Activated CD8-positive, alpha-beta memory T cell treated with anti-CD3 and anti-CD28 coated beads, Interleukin-2, amount 10 ng/mL, durations not matched to agents 7 days and 5 days (primary cell): Measurements from ENCODE around the gene VPS4A. TPM values are rescaled to one million over a fixed set of nuclear protein-coding genes. Genes with fewer than 3 reads are reported as not detected.
"Not testable (repeated sequence)": the region's sequence is repeated elsewhere in the genome, so short reads cannot be mapped to it uniquely, and the experiment has no call there.

Experiments
- ATAC-seq: fragments of 150-1000 bp; cut with Tn5 transposase; one replicate; pipeline ENCODE4 v1.10.0; 2021; ENCODE audit warnings: moderate library complexity
- CTCF ChIA-PET: fragments of 350-600 bp; sonication (Branson Sonifier 250); formaldehyde crosslinking; loops from one replicate; lab custom pipeline; 2021; ENCODE audit warnings: antibody characterized with exemption; lab: Charles Lee
- DNase-seq: peaks from one replicate; pipeline ENCODE4 v3.0.0-alpha.2; 2020
- H3K27ac Mint-ChIP-seq: one replicate; pipeline ENCODE4 v1.8.0; 2021; ENCODE audit warnings: mild to moderate bottlenecking, mixed read lengths
- H3K27me3 Mint-ChIP-seq: one replicate; pipeline ENCODE4 v1.8.0; 2021; ENCODE audit warnings: mixed read lengths
- H3K36me3 Mint-ChIP-seq: one replicate; pipeline ENCODE4 v1.8.0; 2021; ENCODE audit warnings: mild to moderate bottlenecking, mixed read lengths
- H3K4me1 Mint-ChIP-seq: one replicate; pipeline ENCODE4 v1.8.0; 2021; ENCODE audit warnings: mixed read lengths
- H3K4me3 Mint-ChIP-seq: one replicate; pipeline ENCODE4 v1.8.0; 2021; ENCODE audit warnings: mild to moderate bottlenecking, moderate library complexity, mixed read lengths
- H3K9me3 Mint-ChIP-seq: one replicate; pipeline ENCODE4 v1.8.0; 2022; ENCODE audit warnings: low read depth, mixed read lengths
- total RNA-seq, 2 experiments: library from RNA; stranded (reverse); gene quantifications; one replicate each; pipeline ENCODE4 v1.2.3, GENCODE V29; 2021

Gene VPS4A
- total RNA-seq, 2 experiments from 2014 or later: 31.5 to 38.9 TPM

- Mint-ChIP-seq H3K4me1 (peaks cover 2% of the 10 kb centered on the region), H3K27me3 (no peaks in the 10 kb centered on the region), H3K27ac (no peak overlapping the region), H3K36me3 (no peaks in the 10 kb centered on the region), H3K9me3 (no peaks in the 10 kb centered on the region), H3K4me3 (no peak overlapping the region)
- CTCF ChIA-PET: interaction anchor here (0.6 to 8.0 kb wide), 18 partner anchors 11 to 758 kb away, joined by 3 to 93 read pairs (median 4); partner anchors contain the start of genes CHTF8, PDF and UTP4
- ATAC-seq (no peak), DNase-seq (peak; percentile 46)
Measured at GRCh38 chr16:69286941-69287713, 24.0 kb upstream of the VPS4A start.

DNA sequence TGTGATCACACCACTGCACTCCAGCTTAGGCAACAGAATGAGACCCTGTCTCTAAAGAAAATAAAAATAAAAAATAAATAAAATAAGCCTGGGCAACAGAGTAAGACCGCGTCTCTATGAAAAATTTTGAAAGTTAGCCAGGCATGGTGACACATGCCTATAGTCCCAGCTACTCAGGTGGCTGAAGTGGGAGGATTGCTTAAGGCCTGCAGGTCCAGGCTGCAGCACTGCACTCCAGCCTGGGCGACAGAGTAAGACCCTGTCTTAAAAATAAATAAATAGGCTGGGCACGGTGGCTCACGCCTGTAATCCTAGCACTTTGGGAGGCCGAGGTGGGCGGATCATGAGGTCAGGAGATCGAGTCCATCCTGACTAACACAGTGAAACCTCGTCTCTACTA lies 19.5 kb upstream of the VPS4A start:
- H3K36me3 Mint-ChIP-seq, H3K4me1 Mint-ChIP-seq, CTCF ChIA-PET, H3K4me3 Mint-ChIP-seq, H3K27ac Mint-ChIP-seq, H3K9me3 Mint-ChIP-seq, ATAC-seq, H3K27me3 Mint-ChIP-seq, DNase-seq: not testable (repeated sequence)

DNA sequence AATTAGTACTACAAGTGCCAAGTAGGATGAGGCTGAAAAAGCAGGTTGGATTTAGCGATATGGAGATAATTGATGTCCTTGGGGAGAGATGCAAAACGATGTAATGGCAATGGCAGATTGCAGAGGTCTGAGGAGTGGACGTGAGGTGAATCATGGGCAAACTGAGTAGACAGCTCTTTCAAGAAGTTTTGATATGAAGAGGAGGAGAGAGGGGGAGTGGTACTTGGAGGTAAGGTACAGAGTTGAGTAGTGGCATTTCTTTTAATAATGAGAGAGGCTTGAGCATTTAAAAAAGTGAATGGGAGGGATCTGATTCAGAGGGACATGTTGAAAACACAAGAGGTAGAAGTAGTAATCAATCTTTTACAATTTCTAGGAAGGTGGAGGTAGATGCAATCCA lies 17.7 kb upstream of the VPS4A start:
- CTCF ChIA-PET: no interaction called here
- Mint-ChIP-seq H3K27ac (no peak overlapping the region), H3K36me3 (peaks cover 2% of the 10 kb centered on the region), H3K4me3 (no peak overlapping the region), H3K4me1 (no peaks in the 10 kb centered on the region), H3K27me3 (no peaks in the 10 kb centered on the region), H3K9me3 (no peaks in the 10 kb centered on the region)
- DNase-seq: no peak
- no peak for ATAC-seq

DNA sequence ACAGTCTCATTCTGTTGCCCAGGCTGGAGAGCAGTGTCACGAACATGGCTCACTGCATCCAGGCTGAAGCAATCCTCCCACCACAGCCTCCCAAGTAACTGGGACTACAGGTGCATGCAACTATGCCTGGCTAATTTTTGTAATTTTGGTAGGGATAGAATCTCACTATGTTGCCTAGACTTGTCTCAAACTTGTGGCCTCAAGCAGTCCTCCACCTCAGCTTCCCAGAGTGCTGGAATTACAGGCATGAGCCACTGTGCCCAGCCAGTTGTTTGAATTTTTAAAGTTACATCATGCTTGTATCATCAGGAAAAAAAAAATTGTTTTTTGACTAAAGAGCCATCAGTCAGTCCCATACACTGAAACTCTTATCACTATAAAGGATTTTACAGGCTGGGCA lies 17.1 kb upstream of the VPS4A start:
- ATAC-seq: no peak
- no peak for DNase-seq
- Mint-ChIP-seq H3K4me3 (no peak overlapping the region), H3K27ac (no peak overlapping the region), H3K4me1 (no peaks in the 10 kb centered on the region), H3K27me3 (no peaks in the 10 kb centered on the region), H3K36me3 (peaks cover 2% of the 10 kb centered on the region), H3K9me3 (no peaks in the 10 kb centered on the region)
- CTCF ChIA-PET: no interaction called here

DNA sequence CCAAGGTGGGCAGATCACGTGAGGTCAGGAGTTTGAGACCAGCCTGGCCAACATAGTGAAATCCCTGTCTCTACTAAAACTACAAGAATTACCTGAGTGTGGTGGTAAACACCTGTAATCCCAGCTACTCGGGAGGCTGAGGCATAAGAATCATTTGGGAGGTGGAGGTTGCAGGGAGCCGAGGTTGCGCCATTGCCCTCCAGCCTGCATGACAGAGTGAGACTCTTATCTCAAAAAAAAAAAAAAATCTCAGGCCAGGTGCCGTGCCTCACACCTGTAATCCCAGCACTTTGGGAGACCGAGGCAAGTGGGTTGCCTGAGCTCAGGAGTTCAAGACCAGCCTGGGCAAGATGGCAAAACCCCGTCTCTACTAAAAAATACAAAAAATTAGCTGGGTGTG lies 14.4 kb upstream of the VPS4A start:
- DNase-seq, H3K9me3 Mint-ChIP-seq, CTCF ChIA-PET, H3K27ac Mint-ChIP-seq, H3K4me1 Mint-ChIP-seq, ATAC-seq, H3K4me3 Mint-ChIP-seq, H3K27me3 Mint-ChIP-seq, H3K36me3 Mint-ChIP-seq: not testable (repeated sequence)

GRCh38 chr16:69298261-69298660 lies 12.9 kb upstream of the VPS4A start:
- Mint-ChIP-seq H3K27me3 (no peaks in the 10 kb centered on the region), H3K27ac (no peak overlapping the region), H3K4me1 (no peaks in the 10 kb centered on the region), H3K36me3 (peaks cover 10% of the 10 kb centered on the region), H3K4me3 (no peak overlapping the region), H3K9me3 (no peaks in the 10 kb centered on the region)
- no peak for DNase-seq
- CTCF ChIA-PET: no interaction called here
- no peak for ATAC-seq

GRCh38 chr16:69301187-69301586 lies 10.0 kb upstream of the VPS4A start:
- CTCF ChIA-PET: interaction anchor here (1.7 kb wide), 1 partner anchor 9 kb away, joined by 6 read pairs; no protein-coding TSS in a partner anchor
- no peaks in the 10 kb centered on the region for H3K4me1 Mint-ChIP-seq
- DNase-seq (no peak), ATAC-seq (no peak)
- no peaks in the 10 kb centered on the region for H3K27me3 Mint-ChIP-seq
- H3K27ac Mint-ChIP-seq: no peak overlapping the region
- no peak overlapping the region for H3K4me3 Mint-ChIP-seq
- no peaks in the 10 kb centered on the region for H3K9me3 Mint-ChIP-seq
- peaks cover 9% of the 10 kb centered on the region for H3K36me3 Mint-ChIP-seq

DNA sequence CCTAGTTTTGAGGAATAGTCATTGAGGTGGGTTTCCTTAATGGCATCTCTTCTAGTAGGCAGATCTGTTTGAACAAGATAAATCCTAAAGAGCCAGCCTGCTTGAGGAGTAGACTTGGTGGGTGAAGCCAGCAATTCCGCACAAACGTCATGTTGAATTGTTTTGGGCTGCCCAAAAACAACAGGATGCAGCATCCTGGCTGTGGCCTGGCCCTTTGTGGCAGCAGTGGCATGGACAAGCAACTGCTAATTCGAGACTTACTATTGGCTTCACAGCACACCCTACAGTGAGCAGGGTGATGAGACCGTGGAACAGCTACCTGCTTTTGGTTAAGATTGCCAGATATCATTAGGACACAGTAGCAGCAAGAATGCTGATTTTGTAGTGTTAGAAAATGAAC lies 9.3 kb upstream of the VPS4A start:
- no peak overlapping the region for H3K4me3 Mint-ChIP-seq
- no peaks in the 10 kb centered on the region for H3K4me1 Mint-ChIP-seq
- H3K27ac Mint-ChIP-seq: no peak overlapping the region
- peaks cover 8% of the 10 kb centered on the region for H3K36me3 Mint-ChIP-seq
- DNase-seq (no peak), ATAC-seq (no peak)
- no peaks in the 10 kb centered on the region for H3K9me3 Mint-ChIP-seq
- no peaks in the 10 kb centered on the region for H3K27me3 Mint-ChIP-seq
- CTCF ChIA-PET: interaction anchor here (1.7 kb wide), 1 partner anchor 9 kb away, joined by 6 read pairs; no protein-coding TSS in a partner anchor

DNA sequence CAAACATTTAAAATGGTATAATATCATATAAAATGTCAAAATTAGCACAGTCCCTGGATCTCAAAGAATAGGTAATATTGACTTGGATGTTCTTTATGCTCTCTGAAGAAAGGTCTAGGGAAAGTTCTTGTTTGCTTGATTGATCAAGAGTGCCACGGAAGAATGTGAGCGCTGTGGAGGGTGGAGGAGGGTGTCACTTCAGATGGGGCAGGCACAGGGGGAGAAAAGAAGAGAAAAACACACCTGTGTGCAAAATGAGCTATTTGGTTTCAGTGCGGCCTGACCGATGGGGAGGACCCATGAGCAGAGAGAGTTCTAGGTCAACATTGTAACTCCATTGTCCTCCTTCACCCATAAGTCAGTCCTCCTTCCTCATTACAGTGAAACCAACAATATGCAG lies 8.8 kb upstream of the VPS4A start:
- CTCF ChIA-PET: interaction anchor here (0.7 to 1.7 kb wide), 2 partner anchors 8 to 104 kb away, joined by 3 to 6 read pairs; no protein-coding TSS in a partner anchor
- no peaks in the 10 kb centered on the region for H3K9me3 Mint-ChIP-seq
- H3K36me3 Mint-ChIP-seq: peaks cover 8% of the 10 kb centered on the region
- H3K27ac Mint-ChIP-seq: no peak overlapping the region
- no peak for DNase-seq
- no peaks in the 10 kb centered on the region for H3K27me3 Mint-ChIP-seq
- no peaks in the 10 kb centered on the region for H3K4me1 Mint-ChIP-seq
- ATAC-seq: no peak
- no peak overlapping the region for H3K4me3 Mint-ChIP-seq

- Mint-ChIP-seq H3K4me3 (no peak overlapping the region), H3K4me1 (peaks cover 7% of the 10 kb centered on the region), H3K27me3 (no peaks in the 10 kb centered on the region), H3K9me3 (no peaks in the 10 kb centered on the region), H3K27ac (no peak overlapping the region), H3K36me3 (peaks cover 2% of the 10 kb centered on the region)
- CTCF ChIA-PET: interaction anchor here (1.5 kb wide), 1 partner anchor 181 kb away, joined by 3 read pairs; no protein-coding TSS in a partner anchor
- ATAC-seq (no peak), DNase-seq (no peak)
Measured at GRCh38 chr16:69306031-69306430, 5.1 kb upstream of the VPS4A start.

- Mint-ChIP-seq H3K9me3 (no peaks in the 10 kb centered on the region), H3K27me3 (no peaks in the 10 kb centered on the region), H3K27ac (no peak overlapping the region), H3K4me3 (no peak overlapping the region), H3K4me1 (peaks cover 10% of the 10 kb centered on the region), H3K36me3 (peaks cover 5% of the 10 kb centered on the region)
- DNase-seq (no peak), ATAC-seq (no peak)
- CTCF ChIA-PET: no interaction called here
Measured at GRCh38 chr16:69307091-69307490, 4.1 kb upstream of the VPS4A start.

- H3K27me3 Mint-ChIP-seq: no peaks in the 10 kb centered on the region
- ATAC-seq (no peak), DNase-seq (no peak)
- H3K27ac Mint-ChIP-seq: no peak overlapping the region
- H3K36me3 Mint-ChIP-seq: peaks cover 8% of the 10 kb centered on the region
- H3K9me3 Mint-ChIP-seq: no peaks in the 10 kb centered on the region
- CTCF ChIA-PET: no interaction called here
- peaks cover 13% of the 10 kb centered on the region for H3K4me1 Mint-ChIP-seq
- no peak overlapping the region for H3K4me3 Mint-ChIP-seq
Measured at GRCh38 chr16:69307856-69308255, 3.3 kb upstream of the VPS4A start.

DNA sequence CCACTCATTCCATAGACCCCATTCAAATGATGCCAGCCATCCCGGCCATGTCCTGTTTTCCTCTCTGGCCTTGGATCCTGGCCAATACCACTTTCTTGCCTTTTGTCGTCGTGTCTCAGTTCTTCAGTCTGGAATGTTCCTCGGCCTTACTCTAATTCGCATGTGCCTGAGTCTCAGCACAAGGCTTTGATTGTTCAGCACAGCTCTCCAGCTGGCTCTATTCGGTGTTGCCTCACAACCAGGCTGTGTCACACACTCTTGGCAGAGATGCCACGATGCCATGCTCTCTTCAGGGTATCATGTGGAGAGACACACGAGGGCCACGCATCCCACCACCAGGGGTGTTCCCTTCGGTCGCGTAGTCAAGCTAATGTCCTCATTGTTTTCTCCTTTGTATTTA lies 1.8 kb upstream of the VPS4A start:
- H3K27ac Mint-ChIP-seq: no peak overlapping the region
- H3K4me1 Mint-ChIP-seq: peaks cover 22% of the 10 kb centered on the region
- no peaks in the 10 kb centered on the region for H3K9me3 Mint-ChIP-seq
- ATAC-seq (no peak), DNase-seq (no peak)
- peaks cover 13% of the 10 kb centered on the region for H3K36me3 Mint-ChIP-seq
- H3K27me3 Mint-ChIP-seq: no peaks in the 10 kb centered on the region
- no peak overlapping the region for H3K4me3 Mint-ChIP-seq
- CTCF ChIA-PET: interaction anchor here (1.4 kb wide), 1 partner anchor 159 kb away, joined by 5 read pairs; no protein-coding TSS in a partner anchor
